Esophagus (tissue), 2 donors: ENCODE measurements around the gene CCDC12. TPM values are rescaled to one million over a fixed set of nuclear protein-coding genes. Genes with fewer than 3 reads are reported as not detected.
A peak's percentile ranks its signal among the peaks of the same experiment; 100 is the strongest.

Source experiments
- H3K27ac ChIP-seq, 2 donors: one replicate each; pipeline ENCODE4 v1.5.1; 2013; ENCODE audit warnings: low read depth in 2 of 2, mild to moderate bottlenecking in 2 of 2, inconsistent platforms in 1 of 2, low read length in 1 of 2, moderate library complexity in 1 of 2
- H3K27me3 ChIP-seq, 2 donors: one replicate each; pipeline ENCODE4 v1.6.1; 2013; ENCODE audit warnings: low read length in 2 of 2, control low read depth in 1 of 2, mild to moderate bottlenecking in 1 of 2; ENCODE audit not compliant: insufficient read depth in 2 of 2, control insufficient read depth in 1 of 2
- H3K36me3 ChIP-seq, 2 donors: one replicate each; pipeline ENCODE4 v1.6.1; 2013; ENCODE audit warnings: low read length in 1 of 2; ENCODE audit not compliant: control insufficient read depth in 2 of 2, insufficient read depth in 2 of 2
- H3K4me1 ChIP-seq, 2 donors: one replicate each; pipeline ENCODE4 v1.6.1; 2013; ENCODE audit warnings: low read length in 1 of 2; ENCODE audit not compliant: control insufficient read depth in 2 of 2, insufficient read depth in 2 of 2
- H3K4me3 ChIP-seq, 2 donors: one replicate each; pipeline ENCODE4 v1.5.1; 2013; ENCODE audit warnings: low read length in 2 of 2, mild to moderate bottlenecking in 2 of 2, low read depth in 1 of 2, moderate library complexity in 1 of 2
- H3K9me3 ChIP-seq, 2 donors: one replicate each; pipeline ENCODE4 v1.6.1; 2013; ENCODE audit warnings: mild to moderate bottlenecking in 2 of 2, low read depth in 1 of 2, low read length in 1 of 2, moderate library complexity in 1 of 2; ENCODE audit not compliant: control insufficient read depth in 2 of 2, insufficient read depth in 1 of 2
- WGBS, 2 donors: extraction: QIAGEN DNeasy Blood & Tissue Kit; methylation state at CpG; one replicate each; pipeline ENCODE4 v1.1.7; 2013; 5-methylcytosine and 5-hydroxymethylcytosine counted together
- polyA plus RNA-seq, 2 donors: library from polyadenylated mRNA; stranded (reverse); fragments of 200-250 nt; gene quantifications; one replicate each; pipeline ENCODE4 v1.2.3, GENCODE V29; 2013
- donor health status: healthy with polysubstance abuse.
- donor health status: Bipolar disorder and iron deficiency.

The CCDC12 gene
- polyA plus RNA-seq, result 10 to 100 TPM; 82.5 to 90.1 TPM

DNA sequence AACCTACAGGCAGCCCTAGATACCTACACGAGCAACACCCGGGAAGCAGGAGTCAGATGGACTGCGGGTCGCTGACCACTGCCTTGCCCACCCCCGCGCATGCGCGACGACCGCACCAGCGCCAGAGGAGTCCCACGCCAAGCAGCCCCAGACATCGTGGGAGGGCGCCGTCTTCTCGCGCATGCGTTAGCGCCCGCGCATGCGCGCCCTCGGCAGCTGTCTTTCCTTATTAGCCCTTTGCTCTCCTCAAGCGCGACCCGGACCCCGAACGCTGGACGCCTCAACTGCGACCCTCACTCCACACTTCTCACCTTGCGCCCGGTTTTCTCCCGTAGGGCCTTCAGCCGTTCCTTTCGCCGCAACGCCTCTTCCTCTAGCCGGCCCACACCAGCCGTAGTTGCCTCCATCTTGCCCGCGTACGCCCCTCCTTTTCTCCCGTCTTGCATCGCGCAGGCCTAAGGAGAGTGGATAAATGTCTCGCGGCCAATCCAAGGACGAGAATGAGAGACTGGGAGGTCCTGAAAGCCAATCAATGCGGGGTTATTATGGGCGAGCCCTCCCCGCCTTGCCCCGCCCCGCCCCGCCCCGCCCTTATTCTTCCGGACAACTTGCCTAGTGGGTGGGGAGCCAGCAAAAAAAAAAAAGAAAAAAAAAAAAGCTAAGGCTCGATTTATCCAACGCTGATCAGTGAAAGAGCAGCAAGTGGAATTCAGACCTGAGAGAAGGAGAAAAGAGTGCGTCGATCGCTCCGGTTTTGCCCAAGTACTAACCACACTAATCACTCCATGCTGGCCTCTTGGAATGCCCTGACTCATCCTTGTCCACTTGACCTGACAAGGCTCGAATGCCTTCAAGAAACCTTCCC, at the start of gene CCDC12:
Gene CCDC12, minus strand, starts transcription at position 420 of the 865 bp plus-strand sequence. Its CDS starts 13 bp downstream, at position 407.
- peak within 1 kb of the TSS; percentile 92 to 99 for H3K27ac ChIP-seq
- no peaks in the 10 kb centered on the region for H3K9me3 ChIP-seq
- no peaks in the 10 kb centered on the region for H3K36me3 ChIP-seq
- peak within 1 kb of the TSS; percentile 82 to 92 for H3K4me3 ChIP-seq
- WGBS, 2 donors, result 0% methylated on average over 62 to 64 of the region's 64 CpGs
- no peaks in the 10 kb centered on the region for H3K27me3 ChIP-seq
- peaks cover 0 to 15% of the 10 kb centered on the region in 2 donors for H3K4me1 ChIP-seq

DNA sequence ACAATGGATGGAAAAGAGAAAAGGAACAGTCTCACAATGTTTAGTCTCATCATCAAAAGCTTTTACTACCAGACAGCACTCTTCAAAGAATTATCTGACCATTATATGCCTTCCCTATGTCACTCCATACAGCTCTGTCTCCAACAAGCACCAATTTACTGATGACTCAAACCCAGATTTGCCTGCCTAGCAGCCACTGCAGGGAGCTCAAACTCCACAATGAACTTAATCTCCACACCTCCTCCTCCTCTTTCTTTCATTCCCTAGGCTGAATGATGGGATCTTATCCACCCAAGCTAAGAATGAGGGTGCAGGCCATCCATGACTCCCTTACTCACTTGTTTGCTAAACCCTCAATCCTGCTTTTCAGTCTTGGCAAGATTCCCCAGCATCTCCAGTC, 48.4 kb upstream of the CCDC12 start:
- H3K27ac ChIP-seq, result no peak overlapping the region
- no peaks in the 10 kb centered on the region for H3K27me3 ChIP-seq
- H3K9me3 ChIP-seq, result no peaks in the 10 kb centered on the region
- H3K4me3 ChIP-seq, result no peak overlapping the region
- H3K4me1 ChIP-seq, result no peaks in the 10 kb centered on the region
- no peaks in the 10 kb centered on the region for H3K36me3 ChIP-seq

- H3K27me3 ChIP-seq, result no peaks in the 10 kb centered on the region
- no peaks in the 10 kb centered on the region for H3K9me3 ChIP-seq
- H3K4me3 ChIP-seq, result no peak overlapping the region
- WGBS, 2 donors, result 55 to 63% methylated on average over 1 of the region's 1 CpG
- peaks cover 0 to 2% of the 10 kb centered on the region in 2 donors for H3K36me3 ChIP-seq
- no peak overlapping the region for H3K27ac ChIP-seq
- H3K4me1 ChIP-seq, result no peaks in the 10 kb centered on the region
Measured at GRCh38 chr3:47022641-47023071, 46.1 kb upstream of the CCDC12 start.

- Histone ChIP-seq H3K27me3 (no peaks in the 10 kb centered on the region), H3K27ac (no peak overlapping the region), H3K36me3 (peaks cover 0 to 11% of the 10 kb centered on the region in 2 donors), H3K4me1 (no peaks in the 10 kb centered on the region), H3K4me3 (no peak overlapping the region), H3K9me3 (no peaks in the 10 kb centered on the region)
- 91 to 96% methylated on average over 4 of the region's 4 CpGs for WGBS, 2 donors
Measured at GRCh38 chr3:47020311-47020710, 43.8 kb upstream of the CCDC12 start.

GRCh38 chr3:47019201-47019600, 42.7 kb upstream of the CCDC12 start:
- no peaks in the 10 kb centered on the region for H3K4me1 ChIP-seq
- peaks cover 0 to 13% of the 10 kb centered on the region in 2 donors for H3K36me3 ChIP-seq
- no peak overlapping the region for H3K27ac ChIP-seq
- no peaks in the 10 kb centered on the region for H3K27me3 ChIP-seq
- no peaks in the 10 kb centered on the region for H3K9me3 ChIP-seq
- no peak overlapping the region for H3K4me3 ChIP-seq
- 71 to 86% methylated on average over 1 of the region's 1 CpG for WGBS, 2 donors

GRCh38 chr3:47018269-47018611, 41.7 kb upstream of the CCDC12 start:
- Histone ChIP-seq H3K4me3 (no peak overlapping the region), H3K9me3 (no peaks in the 10 kb centered on the region), H3K27ac (no peak overlapping the region), H3K36me3 (peaks cover 0 to 15% of the 10 kb centered on the region in 2 donors), H3K4me1 (no peaks in the 10 kb centered on the region), H3K27me3 (no peaks in the 10 kb centered on the region)

DNA sequence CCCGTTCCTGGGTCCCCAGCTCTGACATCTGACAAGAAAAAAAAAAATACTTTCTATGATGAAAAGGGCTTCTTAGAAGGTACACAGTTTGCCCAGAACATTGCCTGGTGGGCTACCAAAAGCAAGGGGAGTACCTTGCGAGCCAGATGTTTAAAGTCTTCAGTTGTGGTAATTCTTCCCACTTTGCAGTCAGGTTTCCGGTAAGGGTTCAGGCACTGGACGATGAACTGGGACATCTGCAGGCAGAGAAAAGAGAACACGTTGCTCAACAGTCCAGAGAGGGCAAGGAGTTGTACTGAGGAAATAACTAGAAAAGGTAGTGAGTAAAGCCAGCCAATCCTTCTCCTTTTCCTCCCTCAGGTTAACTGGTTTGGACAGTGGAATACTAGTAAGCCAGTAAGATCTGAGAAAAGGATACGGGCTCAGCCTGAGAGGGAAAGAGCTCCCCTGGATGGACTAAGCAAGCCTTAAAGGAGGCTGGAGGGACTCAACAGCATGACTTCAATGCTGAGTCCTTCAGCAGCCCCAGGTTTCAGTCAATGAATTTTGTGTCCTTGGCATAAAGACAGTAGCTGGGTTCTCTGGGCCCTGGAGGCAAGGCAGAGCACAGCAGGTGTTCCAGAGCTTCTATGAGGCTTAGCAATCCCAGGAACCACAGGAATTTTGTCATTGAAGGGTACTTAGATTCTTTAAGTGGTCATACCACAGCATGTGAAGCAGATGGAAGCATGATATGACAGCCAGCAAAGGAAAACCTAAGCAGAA, 41.1 kb upstream of the CCDC12 start:
- H3K36me3 ChIP-seq, result peaks cover 0 to 17% of the 10 kb centered on the region in 2 donors
- no peak overlapping the region for H3K4me3 ChIP-seq
- no peaks in the 10 kb centered on the region for H3K9me3 ChIP-seq
- H3K4me1 ChIP-seq, result no peaks in the 10 kb centered on the region
- H3K27me3 ChIP-seq, result no peaks in the 10 kb centered on the region
- WGBS, 2 donors, result 76 to 84% methylated on average over 6 of the region's 6 CpGs
- no peak overlapping the region for H3K27ac ChIP-seq

DNA sequence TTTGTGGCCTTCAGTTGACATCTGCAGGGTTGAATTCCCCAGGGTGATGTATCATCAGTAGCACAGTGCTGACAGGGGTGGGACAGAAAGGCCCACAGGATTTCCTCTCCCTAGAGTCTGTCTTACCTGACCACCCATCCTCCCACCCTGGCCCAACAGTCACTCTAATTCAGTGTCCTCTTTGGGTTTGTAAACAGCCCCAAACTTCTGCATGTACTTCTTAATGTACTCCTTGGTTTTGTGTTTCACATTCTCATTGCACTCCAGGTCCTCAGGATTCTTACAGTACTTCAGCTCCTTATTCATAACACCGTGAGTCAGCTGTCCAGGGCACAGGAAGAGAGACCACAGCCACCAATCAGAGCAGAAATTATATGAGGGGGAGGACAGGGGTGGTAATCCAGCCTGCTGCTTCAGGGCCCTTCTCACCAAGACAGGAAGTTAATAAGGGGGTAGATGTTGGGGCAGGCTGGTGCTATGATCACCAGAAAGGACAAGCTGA, 40.4 kb upstream of the CCDC12 start:
- no peak overlapping the region for H3K4me3 ChIP-seq
- WGBS, 2 donors, result 57 to 65% methylated on average over 1 of the region's 1 CpG
- H3K4me1 ChIP-seq, result no peaks in the 10 kb centered on the region
- H3K27ac ChIP-seq, result no peak overlapping the region
- H3K36me3 ChIP-seq, result peaks cover 0 to 20% of the 10 kb centered on the region in 2 donors
- no peaks in the 10 kb centered on the region for H3K27me3 ChIP-seq
- no peaks in the 10 kb centered on the region for H3K9me3 ChIP-seq

- Histone ChIP-seq H3K36me3 (peaks cover 0 to 20% of the 10 kb centered on the region in 2 donors), H3K27ac (no peak overlapping the region), H3K9me3 (no peaks in the 10 kb centered on the region), H3K4me3 (no peak overlapping the region), H3K27me3 (no peaks in the 10 kb centered on the region), H3K4me1 (no peaks in the 10 kb centered on the region)
- 84 to 91% methylated on average over 4 of the region's 4 CpGs for WGBS, 2 donors
Measured at GRCh38 chr3:47016086-47016933, 39.8 kb upstream of the CCDC12 start.
